BE2C (cell line): ENCODE data around the gene TYMS.

Experiments used
- DNase-seq: peaks from one replicate; pipeline ENCODE4 v3.0.0-alpha.2; 2020
- H3K27me3 ChIP-seq: fragments of 250-450 bp; sonication (Bioruptor Pico); 2 replicates; pipeline ENCODE4 v1.5.1; 2020; ENCODE audit warnings: mild to moderate bottlenecking
- H3K36me3 ChIP-seq: fragments of 250-450 bp; sonication (Bioruptor Pico); 2 replicates; pipeline ENCODE4 v1.5.1; 2020; ENCODE audit warnings: mild to moderate bottlenecking
- H3K4me1 ChIP-seq: fragments of 250-450 bp; sonication (Bioruptor Pico); 2 replicates; pipeline ENCODE4 v1.5.1; 2020
- H3K4me3 ChIP-seq: 2 replicates; pipeline ENCODE4 v1.5.1; 2011; ENCODE audit warnings: low read depth, low read length
- H3K9me3 ChIP-seq: fragments of 250-450 bp; sonication (Bioruptor Pico); 2 replicates; pipeline ENCODE4 v1.5.1; 2020
- TF ChIP-seq, protein P1 (sequence below): IDR thresholded peaks from 2 replicates; pipeline ENCODE4 v1.5.1; 2012; ENCODE audit warnings: mild to moderate bottlenecking, low read depth, low read length

The TYMS gene

GRCh38 chr18:670522-670921 lies 13.1 kb downstream of the TYMS start:
- Histone ChIP-seq H3K27me3 (no peaks in the 10 kb centered on the region), H3K9me3 (no peaks in the 10 kb centered on the region), H3K4me3 (no peak overlapping the region), H3K36me3 (peaks cover 30% of the 10 kb centered on the region), H3K4me1 (no peaks in the 10 kb centered on the region)
- TF ChIP-seq, protein P1, sequence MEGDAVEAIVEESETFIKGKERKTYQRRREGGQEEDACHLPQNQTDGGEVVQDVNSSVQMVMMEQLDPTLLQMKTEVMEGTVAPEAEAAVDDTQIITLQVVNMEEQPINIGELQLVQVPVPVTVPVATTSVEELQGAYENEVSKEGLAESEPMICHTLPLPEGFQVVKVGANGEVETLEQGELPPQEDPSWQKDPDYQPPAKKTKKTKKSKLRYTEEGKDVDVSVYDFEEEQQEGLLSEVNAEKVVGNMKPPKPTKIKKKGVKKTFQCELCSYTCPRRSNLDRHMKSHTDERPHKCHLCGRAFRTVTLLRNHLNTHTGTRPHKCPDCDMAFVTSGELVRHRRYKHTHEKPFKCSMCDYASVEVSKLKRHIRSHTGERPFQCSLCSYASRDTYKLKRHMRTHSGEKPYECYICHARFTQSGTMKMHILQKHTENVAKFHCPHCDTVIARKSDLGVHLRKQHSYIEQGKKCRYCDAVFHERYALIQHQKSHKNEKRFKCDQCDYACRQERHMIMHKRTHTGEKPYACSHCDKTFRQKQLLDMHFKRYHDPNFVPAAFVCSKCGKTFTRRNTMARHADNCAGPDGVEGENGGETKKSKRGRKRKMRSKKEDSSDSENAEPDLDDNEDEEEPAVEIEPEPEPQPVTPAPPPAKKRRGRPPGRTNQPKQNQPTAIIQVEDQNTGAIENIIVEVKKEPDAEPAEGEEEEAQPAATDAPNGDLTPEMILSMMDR, result no peak
- DNase-seq, result no peak

DNA sequence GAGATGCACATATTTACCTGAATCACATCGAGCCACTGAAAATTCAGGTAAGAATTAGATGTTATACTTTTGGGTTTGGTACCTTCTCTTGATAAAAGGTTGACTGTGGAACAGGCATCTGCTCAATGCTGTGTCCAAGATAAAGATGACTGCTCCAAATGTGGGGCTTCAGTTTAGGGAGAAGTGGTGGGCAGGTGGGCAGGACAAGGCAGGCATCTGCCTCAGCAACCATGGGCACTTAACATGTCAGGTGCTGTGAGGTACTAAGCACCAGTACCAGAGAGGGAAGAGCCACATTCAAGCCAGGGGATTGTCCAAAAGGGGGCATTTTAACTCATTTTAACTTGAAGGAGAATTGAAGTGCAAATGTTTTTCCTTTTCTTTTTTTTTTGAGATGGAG lies 14.0 kb downstream of the TYMS start:
- no peaks in the 10 kb centered on the region for H3K9me3 ChIP-seq
- DNase-seq, result no peak
- no peak overlapping the region for H3K4me3 ChIP-seq
- H3K36me3 ChIP-seq, result peaks cover 25% of the 10 kb centered on the region; the same call in 1 of the 2 replicates
- H3K4me1 ChIP-seq, result no peaks in the 10 kb centered on the region
- TF ChIP-seq, protein P1, result no peak
- H3K27me3 ChIP-seq, result no peaks in the 10 kb centered on the region

- TF ChIP-seq, protein P1, result no peak
- Histone ChIP-seq H3K36me3 (peaks cover 23% of the 10 kb centered on the region; the same call in 1 of the 2 replicates), H3K27me3 (no peaks in the 10 kb centered on the region), H3K4me1 (no peaks in the 10 kb centered on the region), H3K9me3 (no peaks in the 10 kb centered on the region), H3K4me3 (no peak overlapping the region)
- no peak for DNase-seq
Measured at GRCh38 chr18:673317-673716, 15.9 kb downstream of the TYMS start.

- DNase-seq, result no peak
- no peak overlapping the region for H3K4me3 ChIP-seq
- no peaks in the 10 kb centered on the region for H3K9me3 ChIP-seq
- H3K36me3 ChIP-seq, result peaks cover 21% of the 10 kb centered on the region; the same call in 1 of the 2 replicates
- TF ChIP-seq, protein P1, result no peak
- H3K27me3 ChIP-seq, result no peaks in the 10 kb centered on the region
- no peaks in the 10 kb centered on the region for H3K4me1 ChIP-seq
Measured at GRCh38 chr18:673769-674168, 16.3 kb downstream of the TYMS start.

DNA sequence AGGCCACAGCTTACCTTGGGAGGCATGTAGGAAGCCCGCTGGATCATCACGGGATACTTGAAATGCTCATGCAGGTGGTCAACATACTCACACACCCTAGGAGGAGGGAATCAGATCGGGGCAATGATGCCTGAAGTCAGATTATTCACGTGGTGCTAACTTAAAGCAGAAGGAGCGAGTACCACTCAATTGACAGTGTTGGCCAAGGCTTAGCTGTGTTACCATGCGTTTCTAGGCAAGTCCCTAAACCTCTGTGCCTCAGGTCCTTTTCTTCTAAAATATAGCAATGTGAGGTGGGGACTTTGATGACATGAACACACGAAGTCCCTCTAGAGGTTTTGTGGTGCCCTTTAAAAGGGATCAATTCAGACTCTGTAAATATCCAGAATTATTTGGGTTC lies 17.9 kb downstream of the TYMS start:
- TF ChIP-seq, protein P1, result no peak
- Histone ChIP-seq H3K9me3 (no peaks in the 10 kb centered on the region), H3K4me1 (no peaks in the 10 kb centered on the region), H3K36me3 (peaks cover 21% of the 10 kb centered on the region; the same call in 1 of the 2 replicates), H3K27me3 (no peaks in the 10 kb centered on the region), H3K4me3 (no peak overlapping the region)
- DNase-seq, result no peak

DNA sequence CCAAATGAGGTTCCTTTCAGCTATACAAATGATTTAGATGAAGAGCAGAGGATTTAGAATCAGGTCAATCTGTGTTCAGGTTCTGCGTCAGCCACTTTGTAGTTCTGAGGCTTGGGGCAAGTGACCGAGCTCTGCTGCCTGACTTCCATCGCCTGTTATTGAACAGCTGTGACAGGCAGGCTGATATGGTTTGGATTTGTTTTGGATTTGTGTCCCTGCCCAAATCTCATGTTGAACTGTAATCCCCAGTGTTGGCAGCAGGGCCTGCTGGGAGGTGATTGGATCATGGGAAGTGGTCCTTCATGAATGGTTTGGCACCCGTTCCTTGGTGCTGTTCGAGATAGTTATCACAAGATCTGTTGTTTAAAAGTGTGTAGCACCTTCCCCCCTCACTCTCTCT lies 18.6 kb downstream of the TYMS start:
- Histone ChIP-seq H3K27me3 (no peaks in the 10 kb centered on the region), H3K4me3 (no peak overlapping the region), H3K36me3 (peaks cover 17% of the 10 kb centered on the region; the same call in 1 of the 2 replicates), H3K4me1 (no peaks in the 10 kb centered on the region), H3K9me3 (no peaks in the 10 kb centered on the region)
- TF ChIP-seq, protein P1, result no peak
- no peak for DNase-seq
